ENCODE results near the gene RFPL2.

- TF ChIP-seq POLR2AphosphoS5 (IDR thresholded peaks at IDR 0.05; ENCODE audit: low read depth, low read length) (no peak), POLR2A (IDR thresholded peaks at IDR 0.05; ENCODE audit: low read depth, low read length) (no peak)
Observed at GRCh38 chr22:32199961-32200360, 4.9 kb downstream of the RFPL2 start.

Data from GM12892 (cell line).